Nephron progenitor cell (in vitro differentiated cells): Measurements from ENCODE around the gene KCNK5.

Source experiments
- DNase-seq: peaks from one replicate; pipeline ENCODE4 v3.0.0; 2021
- H3K27ac Mint-ChIP-seq: 2 replicates; pipeline ENCODE4 v1.8.0; 2021; ENCODE audit warnings: mild to moderate bottlenecking, moderate library complexity, mixed read lengths
- H3K27me3 Mint-ChIP-seq: 2 replicates; pipeline ENCODE4 v1.8.0; 2021; ENCODE audit warnings: mild to moderate bottlenecking, low read depth, mixed read lengths; ENCODE audit not compliant: poor library complexity
- H3K36me3 Mint-ChIP-seq: 2 replicates; pipeline ENCODE4 v1.8.0; 2021; ENCODE audit warnings: low read depth, mixed read lengths
- H3K4me1 Mint-ChIP-seq: 2 replicates; pipeline ENCODE4 v1.8.0; 2021; ENCODE audit warnings: mixed read lengths
- H3K4me3 Mint-ChIP-seq: 2 replicates; pipeline ENCODE4 v1.8.0; 2021; ENCODE audit warnings: mild to moderate bottlenecking, moderate library complexity, mixed read lengths
- H3K9me3 Mint-ChIP-seq: 2 replicates; pipeline ENCODE4 v1.8.0; 2021; ENCODE audit warnings: mild to moderate bottlenecking, moderate library complexity, mixed read lengths
- TF ChIP-seq, protein P1 (sequence below): fragments of 200-600 bp; sonication (generic); IDR thresholded peaks from 2 replicates; pipeline ENCODE4 v1.5.0; 2021; ENCODE audit warnings: antibody characterized with exemption

The KCNK5 gene

GRCh38 chr6:39181333-39181732 is 47.9 kb downstream of the KCNK5 start:
- Mint-ChIP-seq H3K27ac (no peak overlapping the region), H3K27me3 (peaks cover 3% of the 10 kb centered on the region), H3K9me3 (peaks cover 28% of the 10 kb centered on the region), H3K4me3 (no peak overlapping the region), H3K36me3 (peaks cover 68% of the 10 kb centered on the region), H3K4me1 (peaks cover 39% of the 10 kb centered on the region)
- TF ChIP-seq, protein P1, sequence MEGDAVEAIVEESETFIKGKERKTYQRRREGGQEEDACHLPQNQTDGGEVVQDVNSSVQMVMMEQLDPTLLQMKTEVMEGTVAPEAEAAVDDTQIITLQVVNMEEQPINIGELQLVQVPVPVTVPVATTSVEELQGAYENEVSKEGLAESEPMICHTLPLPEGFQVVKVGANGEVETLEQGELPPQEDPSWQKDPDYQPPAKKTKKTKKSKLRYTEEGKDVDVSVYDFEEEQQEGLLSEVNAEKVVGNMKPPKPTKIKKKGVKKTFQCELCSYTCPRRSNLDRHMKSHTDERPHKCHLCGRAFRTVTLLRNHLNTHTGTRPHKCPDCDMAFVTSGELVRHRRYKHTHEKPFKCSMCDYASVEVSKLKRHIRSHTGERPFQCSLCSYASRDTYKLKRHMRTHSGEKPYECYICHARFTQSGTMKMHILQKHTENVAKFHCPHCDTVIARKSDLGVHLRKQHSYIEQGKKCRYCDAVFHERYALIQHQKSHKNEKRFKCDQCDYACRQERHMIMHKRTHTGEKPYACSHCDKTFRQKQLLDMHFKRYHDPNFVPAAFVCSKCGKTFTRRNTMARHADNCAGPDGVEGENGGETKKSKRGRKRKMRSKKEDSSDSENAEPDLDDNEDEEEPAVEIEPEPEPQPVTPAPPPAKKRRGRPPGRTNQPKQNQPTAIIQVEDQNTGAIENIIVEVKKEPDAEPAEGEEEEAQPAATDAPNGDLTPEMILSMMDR: no peak
- DNase-seq: no peak

- no peak overlapping the region for H3K27ac Mint-ChIP-seq
- no peak for DNase-seq
- TF ChIP-seq, protein P1: no peak
- H3K4me3 Mint-ChIP-seq: no peak overlapping the region
- peaks cover 19% of the 10 kb centered on the region for H3K4me1 Mint-ChIP-seq
- H3K27me3 Mint-ChIP-seq: peaks cover 12% of the 10 kb centered on the region
- peaks cover 48% of the 10 kb centered on the region for H3K36me3 Mint-ChIP-seq
- H3K9me3 Mint-ChIP-seq: peaks cover 41% of the 10 kb centered on the region
Measured at GRCh38 chr6:39178804-39179203, 50.5 kb downstream of the KCNK5 start.

DNA sequence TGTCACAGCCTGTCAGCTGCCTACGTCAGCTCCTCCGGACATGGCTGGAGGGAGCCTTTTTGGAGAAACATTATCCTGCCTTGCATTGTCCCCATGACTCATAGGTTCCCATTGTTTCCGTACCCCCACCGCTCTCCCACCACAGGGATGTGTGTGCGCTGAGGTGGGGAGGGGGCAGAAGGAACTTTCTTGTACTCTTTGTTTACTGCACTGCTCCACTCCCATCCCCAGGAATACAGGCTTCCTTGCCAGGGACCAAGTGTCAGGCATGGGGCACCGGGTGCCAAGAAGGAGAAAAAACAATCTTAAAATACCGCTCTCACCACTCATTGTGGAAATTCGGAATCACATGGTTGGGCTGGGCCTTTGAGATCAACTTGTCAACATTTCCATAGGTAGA is 51.0 kb downstream of the KCNK5 start:
- H3K9me3 Mint-ChIP-seq: peaks cover 41% of the 10 kb centered on the region
- H3K4me1 Mint-ChIP-seq: peaks cover 19% of the 10 kb centered on the region
- H3K4me3 Mint-ChIP-seq: no peak overlapping the region
- H3K27me3 Mint-ChIP-seq: peaks cover 13% of the 10 kb centered on the region
- peaks cover 43% of the 10 kb centered on the region for H3K36me3 Mint-ChIP-seq
- no peak overlapping the region for H3K27ac Mint-ChIP-seq
- TF ChIP-seq, protein P1: no peak
- DNase-seq: no peak

DNA sequence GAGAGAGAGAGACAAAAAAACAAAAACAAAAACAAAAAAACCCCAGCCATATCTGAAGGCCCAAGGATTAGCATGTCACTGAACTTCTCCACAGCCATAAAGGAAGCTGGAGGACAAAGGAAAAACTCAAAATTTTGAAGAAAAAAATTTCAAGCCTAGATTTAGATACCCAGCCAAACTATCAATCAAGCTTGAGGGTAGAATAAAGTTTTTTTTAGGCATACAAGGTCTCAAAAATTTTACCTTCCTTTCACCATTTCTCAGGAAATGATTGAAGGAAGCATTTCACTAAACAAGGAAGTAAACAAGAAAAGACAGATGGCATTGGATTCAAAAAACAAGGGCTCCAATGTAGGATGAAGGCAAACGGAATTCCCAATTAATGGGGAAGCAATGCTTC is 52.1 kb downstream of the KCNK5 start:
- Mint-ChIP-seq H3K9me3 (peaks cover 45% of the 10 kb centered on the region), H3K27ac (no peak overlapping the region), H3K4me1 (peaks cover 19% of the 10 kb centered on the region), H3K27me3 (peaks cover 13% of the 10 kb centered on the region), H3K4me3 (no peak overlapping the region), H3K36me3 (peaks cover 41% of the 10 kb centered on the region)
- DNase-seq: no peak
- TF ChIP-seq, protein P1: no peak

GRCh38 chr6:39173270-39173669 is 56.0 kb downstream of the KCNK5 start:
- no peak overlapping the region for H3K27ac Mint-ChIP-seq
- peaks cover 3% of the 10 kb centered on the region for H3K4me1 Mint-ChIP-seq
- no peak for DNase-seq
- H3K36me3 Mint-ChIP-seq: peaks cover 36% of the 10 kb centered on the region
- peaks cover 20% of the 10 kb centered on the region for H3K27me3 Mint-ChIP-seq
- no peak overlapping the region for H3K4me3 Mint-ChIP-seq
- TF ChIP-seq, protein P1: no peak
- peaks cover 48% of the 10 kb centered on the region for H3K9me3 Mint-ChIP-seq

DNA sequence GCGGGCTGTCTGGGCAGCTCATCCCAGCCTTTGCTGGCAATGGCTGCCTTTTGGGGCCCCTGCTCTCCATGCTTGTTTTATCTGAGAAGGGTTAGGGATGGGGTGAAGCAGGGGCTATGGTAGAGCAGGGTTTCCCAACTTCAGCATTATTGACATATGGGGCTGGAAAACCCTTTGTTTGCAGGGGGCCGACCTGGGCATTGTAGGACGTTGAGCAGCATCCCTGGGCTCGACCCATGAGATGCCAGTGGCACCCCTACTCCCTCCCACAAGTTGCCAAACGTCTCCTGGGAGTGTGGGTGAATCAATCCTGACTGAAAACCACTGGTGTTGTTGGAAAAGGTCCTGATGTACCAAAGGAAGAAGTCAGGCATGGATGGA is 56.9 kb downstream of the KCNK5 start:
- TF ChIP-seq, protein P1: no peak
- no peak for DNase-seq
- Mint-ChIP-seq H3K4me3 (no peak overlapping the region), H3K36me3 (peaks cover 27% of the 10 kb centered on the region), H3K9me3 (peaks cover 39% of the 10 kb centered on the region), H3K4me1 (peaks cover 6% of the 10 kb centered on the region), H3K27ac (no peak overlapping the region), H3K27me3 (peaks cover 24% of the 10 kb centered on the region)
